Measurements from ENCODE around the gene TRIP12. TPM values are rescaled to one million over a fixed set of nuclear protein-coding genes. Genes with fewer than 3 reads are reported as not detected.

Gene TRIP12
- total and polyA plus RNA-seq, 2 of the 8 experiments (the other 6 are each of a cell fraction or from before 2014, with no cell fraction given), result 23.1 to 174 TPM

DNA sequence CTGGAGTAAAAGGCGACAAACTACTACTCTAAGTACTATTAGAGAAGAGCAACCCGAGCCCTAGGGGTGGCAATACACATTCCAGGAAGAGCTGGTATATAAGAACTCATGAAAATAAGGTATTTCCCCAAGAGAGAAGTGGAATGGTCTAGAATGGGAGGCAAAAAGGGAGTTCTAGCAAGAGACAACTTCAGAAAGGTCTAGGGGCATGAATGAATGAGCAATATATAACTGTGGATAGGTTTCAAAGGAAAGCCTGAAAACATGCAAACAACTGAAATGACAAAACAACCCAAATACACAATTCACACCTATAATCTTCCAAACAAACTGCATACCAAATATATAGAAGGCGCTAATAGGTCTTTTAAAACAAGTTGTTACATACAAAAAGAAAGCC is 22.2 kb downstream of the TRIP12 start:
- H3K4ac ChIP-seq (replicated peaks; ENCODE audit: insufficient read length, low read depth, low read length), result no peak overlapping the region
- no peaks in the 10 kb centered on the region for H3K27me3 ChIP-seq (replicated peaks in 1 of 4; ENCODE audit: control insufficient read depth in 3 of 4, extremely low read depth in 1 of 4, insufficient read depth in 3 of 4, low read length in 3 of 4)
- peaks cover 0 to 5% (median 0%) of the 10 kb centered on the region in 4 experiments; a peak in 2 of 8 replicates for H3K36me3 ChIP-seq (ENCODE audit: control insufficient read depth in 2 of 4, insufficient read depth in 4 of 4, low read length in 3 of 4)
- H2BK12ac ChIP-seq (ENCODE audit: low read depth, low read length), result no peak overlapping the region
- H2AK5ac ChIP-seq (ENCODE audit: low read depth, low read length), result no peak overlapping the region
- H3K27ac ChIP-seq (ENCODE audit: low read depth, low read length), result no peak overlapping the region
- H4K8ac ChIP-seq (ENCODE audit: extremely low read depth, insufficient read depth, low read length), result no peak overlapping the region
- peaks cover 2 to 12% of the 10 kb centered on the region in 2 experiments for H4K20me1 ChIP-seq (replicated peaks in 1 of 2; ENCODE audit: control insufficient read depth in 1 of 2, insufficient read depth in 2 of 2, low read length in 2 of 2)
- H2BK20ac ChIP-seq (ENCODE audit: low read length), result no peak overlapping the region
- H3K23ac ChIP-seq (ENCODE audit: insufficient read length), result no peak overlapping the region
- 85% methylated on average over 3 of the region's 3 CpGs; no CpG with 5 or more reads in 1 of the 2 experiments for WGBS, 2 experiments (ENCODE audit: extremely low coverage in 1 of 2, insufficient coverage in 1 of 2, insufficient read length in 1 of 2, insufficient replicate concordance in 2 of 2, low coverage in 1 of 2, low lambda C conversion rate in 2 of 2, missing lambda C conversion rate in 1 of 2)
- TF ChIP-seq EP300 (IDR thresholded peaks at IDR 0.05; ENCODE audit: borderline replicate concordance in 1 of 2, low read depth in 2 of 2, low read length in 2 of 2), result no peak
- H2AFZ ChIP-seq (ENCODE audit: low read length), result no peak overlapping the region
- peaks cover 0 to 94% of the 10 kb centered on the region in 2 experiments; a peak in 3 of 4 replicates for H3K79me2 ChIP-seq (ENCODE audit: control insufficient read depth in 1 of 2, insufficient read depth in 2 of 2, low read length in 2 of 2)
- FAIRE-seq (no peak), DNase-seq (ENCODE audit: low read depth in 1 of 2, low spot score in 2 of 2) (no peak)
- H4K5ac ChIP-seq (ENCODE audit: insufficient read length, low read depth, low read length), result no peak overlapping the region
- no peak overlapping the region for H2BK120ac ChIP-seq (replicated peaks; ENCODE audit: low read depth, low read length)
- no peak overlapping the region for H3K56ac ChIP-seq (replicated peaks; ENCODE audit: insufficient read length, low read depth, low read length)
- no peak overlapping the region for H3K18ac ChIP-seq (ENCODE audit: extremely low read depth, low read length)
- no peak overlapping the region for H2BK5ac ChIP-seq (ENCODE audit: low read depth, low read length)
- no peak overlapping the region for H3K4me2 ChIP-seq (ENCODE audit: insufficient read depth in 1 of 2, low read depth in 2 of 2, low read length in 2 of 2)
- H3K4me3 ChIP-seq (ENCODE audit: extremely low read depth in 1 of 4, insufficient read depth in 2 of 4, low read depth in 3 of 4, low read length in 4 of 4), result no peak overlapping the region
- H3K79me1 ChIP-seq (ENCODE audit: low read depth, low read length), result no peaks in the 10 kb centered on the region; the same call in 1 of the 2 replicates
- no peaks in the 10 kb centered on the region for H3K23me2 ChIP-seq (ENCODE audit: low read depth, low read length)
- H2BK15ac ChIP-seq (ENCODE audit: low read length), result no peak overlapping the region
- CTCF ChIA-PET (ENCODE audit: partially characterized antibody), result interaction anchor here (0.7 to 3.0 kb wide), 3 partner anchors 11 to 121 kb away, joined by 3 to 16 read pairs (median 4); no protein-coding TSS in a partner anchor
- no peak overlapping the region for H3K9ac ChIP-seq (replicated peaks in 1 of 4; ENCODE audit: extremely low read depth in 1 of 4, low read depth in 3 of 4, low read length in 3 of 4)
- peaks cover 0 to 3% (median 0%) of the 10 kb centered on the region in 4 experiments; a peak in 2 of 7 replicates for H3K4me1 ChIP-seq (replicated peaks in 1 of 4; ENCODE audit: control insufficient read depth in 3 of 4, insufficient read depth in 4 of 4, low read length in 3 of 4)
- POLR2A ChIA-PET (ENCODE audit: partially characterized antibody), result interaction anchor here (0.9 kb wide), 1 partner anchor 22 kb away, joined by 3 read pairs; no protein-coding TSS in a partner anchor
- no peak overlapping the region for H3K14ac ChIP-seq (ENCODE audit: insufficient read length)
- no peaks in the 10 kb centered on the region for H3K9me3 ChIP-seq (ENCODE audit: insufficient read depth in 2 of 2, low read depth in 1 of 2, low read length in 1 of 2)
- no peak overlapping the region for H4K91ac ChIP-seq (replicated peaks; ENCODE audit: insufficient read length, low read length)
